AG04450 (cell line): ENCODE results near the gene GFPT1. TPM values are rescaled to one million over a fixed set of nuclear protein-coding genes. Genes with fewer than 3 reads are reported as not detected.

ENCODE experiments used
- CTCF ChIA-PET: fragments of 300-600, 350-600 bp; formaldehyde crosslinking; extraction: SDS; loops from one replicate; lab custom pipeline; 2022; ENCODE audit warnings: antibody characterized with exemption, inconsistent platforms; lab: Charles Lee
- POLR2A ChIA-PET: fragments of 350-600 bp; formaldehyde crosslinking; extraction: SDS; loops from one replicate; lab custom pipeline; 2021; ENCODE audit warnings: antibody characterized with exemption, inconsistent platforms; lab: Yijun Ruan, JAX
- DNase-seq: peaks from one replicate; pipeline ENCODE4 v3.0.0-alpha.2; 2011; ENCODE audit warnings: low read depth, low spot score
- H3K27ac ChIP-seq: one replicate; pipeline ENCODE4 v1.5.1; 2012; ENCODE audit warnings: low read depth, low read length, control low read depth
- H3K27me3 ChIP-seq: one replicate; pipeline ENCODE4 v1.6.0; 2012; ENCODE audit warnings: low read length; ENCODE audit not compliant: control insufficient read depth, insufficient read depth
- H3K4me3 ChIP-seq: 2 replicates; pipeline ENCODE4 v1.5.1; 2011; ENCODE audit warnings: mild to moderate bottlenecking, low read depth, low read length, control low read depth
- H3K9me3 ChIP-seq: 2 replicates; pipeline ENCODE4 v1.5.1; 2012; ENCODE audit warnings: low read length; ENCODE audit not compliant: control insufficient read depth, insufficient read depth
- CTCF ChIP-seq: IDR thresholded peaks from 2 replicates; pipeline ENCODE4 v1.5.1; 2011; ENCODE audit warnings: low read depth, low read length, control low read depth, inconsistent platforms
- polyA plus RNA-seq: library from polyadenylated mRNA; depleted of rRNA; stranded (reverse); fragments of >200 nt; gene quantifications from 2 replicates; pipeline ENCODE4 v1.2.3, GENCODE V29; 2011

Gene GFPT1
- polyA plus RNA-seq, 1 experiment = 47.4 TPM

- CTCF ChIA-PET = no interaction called here
- POLR2A ChIA-PET = no interaction called here
- no peak for DNase-seq
- no peaks in the 10 kb centered on the region for H3K27me3 ChIP-seq
- no peak overlapping the region for H3K4me3 ChIP-seq
- no peak overlapping the region for H3K27ac ChIP-seq
- H3K9me3 ChIP-seq = no peaks in the 10 kb centered on the region; the same call in 1 of the 2 replicates
- no peak for TF ChIP-seq CTCF
These were observed 4.5 kb downstream of the GFPT1 start for GRCh38 chr2:69382547-69382946.

GRCh38 chr2:69381337-69381737 lies 5.7 kb downstream of the GFPT1 start:
- no peak for TF ChIP-seq CTCF
- H3K9me3 ChIP-seq = no peaks in the 10 kb centered on the region; the same call in 1 of the 2 replicates
- ChIA-PET CTCF (interaction anchor here (0.9 kb wide), 1 partner anchor 22 kb away, joined by 3 read pairs; no protein-coding TSS in a partner anchor), POLR2A (no interaction called here)
- DNase-seq = no peak
- no peak overlapping the region for H3K27ac ChIP-seq
- no peaks in the 10 kb centered on the region for H3K27me3 ChIP-seq
- H3K4me3 ChIP-seq = no peak overlapping the region

- POLR2A ChIA-PET = no interaction called here
- Histone ChIP-seq H3K4me3 (no peak overlapping the region), H3K27me3 (no peaks in the 10 kb centered on the region), H3K27ac (no peak overlapping the region), H3K9me3 (no peaks in the 10 kb centered on the region; the same call in 1 of the 2 replicates)
- DNase-seq = no peak
- CTCF ChIA-PET = interaction anchor here (0.9 kb wide), 1 partner anchor 21 kb away, joined by 3 read pairs; no protein-coding TSS in a partner anchor
- TF ChIP-seq CTCF = no peak
These were observed 6.7 kb downstream of the GFPT1 start for GRCh38 chr2:69380072-69380917.

- DNase-seq = no peak
- no peak for TF ChIP-seq CTCF
- H3K27me3 ChIP-seq = no peaks in the 10 kb centered on the region
- no peak overlapping the region for H3K27ac ChIP-seq
- ChIA-PET CTCF (interaction anchor here (1.7 kb wide), 1 partner anchor 10 kb away, joined by 5 read pairs; no protein-coding TSS in a partner anchor), POLR2A (no interaction called here)
- H3K4me3 ChIP-seq = no peak overlapping the region
- H3K9me3 ChIP-seq = no peaks in the 10 kb centered on the region; the same call in 1 of the 2 replicates
These were observed 10.6 kb downstream of the GFPT1 start for GRCh38 chr2:69376403-69376802.
